ENCODE data around the gene RANBP3. TPM values are rescaled to one million over a fixed set of nuclear protein-coding genes. Genes with fewer than 3 reads are reported as not detected.
A peak's percentile ranks its signal among the peaks of the same experiment; 100 is the strongest.
"Not testable (repeated sequence)": the region's sequence is repeated elsewhere in the genome, so short reads cannot be mapped to it uniquely, and the experiment has no call there.

The RANBP3 gene
- total RNA-seq, 2 experiments from 2014 or later: 74.3 to 90.2 TPM

DNA sequence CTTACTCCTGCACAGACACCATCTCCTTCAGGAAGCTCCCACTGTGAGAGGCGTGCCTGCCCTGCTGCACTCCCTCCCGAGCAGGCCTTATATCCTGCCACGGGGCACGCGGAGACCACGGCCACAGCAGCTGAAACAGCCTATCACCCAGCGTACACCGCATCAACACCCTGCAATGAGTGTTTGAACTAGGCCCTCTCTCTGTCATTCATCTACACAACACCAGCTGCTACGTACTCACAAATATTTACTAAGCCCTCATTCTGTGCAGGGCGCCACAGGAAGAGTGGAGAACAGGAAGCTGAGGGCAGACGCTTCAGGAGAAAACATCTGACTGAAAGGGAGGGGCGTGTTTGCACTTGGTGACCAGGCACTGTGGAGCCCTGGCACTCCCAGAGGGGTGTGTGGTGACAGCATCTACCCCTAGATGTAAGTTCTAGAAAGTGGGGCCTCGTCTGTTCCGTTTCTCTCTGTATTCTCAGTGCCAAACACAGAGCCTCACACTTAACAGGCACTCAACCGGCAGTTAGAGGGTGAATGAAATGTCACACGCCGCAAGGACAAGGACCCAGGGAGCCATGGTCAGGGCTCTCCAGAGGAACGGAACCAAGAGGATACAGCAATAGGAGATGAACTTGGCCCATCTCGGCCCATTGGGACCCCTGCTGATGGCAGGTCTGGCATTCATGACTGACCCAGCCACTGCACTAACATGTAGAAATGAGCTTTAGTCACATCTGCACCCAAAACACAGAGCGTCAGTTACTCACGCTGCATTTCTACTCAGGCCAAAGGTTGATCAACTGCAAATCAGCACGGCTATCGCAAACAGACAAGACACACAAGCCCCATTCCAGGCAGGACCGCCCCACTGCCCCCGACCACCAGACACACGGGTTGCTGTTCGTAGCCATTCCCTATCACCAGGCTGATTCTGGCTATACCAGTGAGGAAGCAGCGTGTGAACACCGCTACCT lies 15.7 kb downstream of the RANBP3 start:
- peak overlapping the region; percentile 8; the same call in 1 of the 2 replicates for H3K4me2 ChIP-seq (ENCODE audit: low read length)
- peaks cover 21% of the 10 kb centered on the region for H4K20me1 ChIP-seq (ENCODE audit: insufficient read depth, low read length)
- no peak overlapping the region for H2AFZ ChIP-seq (ENCODE audit: low read length)
- POLR2A ChIA-PET: no interaction called here
- H3K9me3 ChIP-seq (ENCODE audit: low read length): no peaks in the 10 kb centered on the region
- peaks cover 50% of the 10 kb centered on the region; the same call in 1 of the 2 replicates for H3K36me3 ChIP-seq (ENCODE audit: insufficient read depth, low read length)
- H3K4me1 ChIP-seq (ENCODE audit: insufficient read depth, low read length, poor library complexity, severe bottlenecking): peaks cover 14% of the 10 kb centered on the region
- intact Hi-C loops (cut with micrococcal nuclease; ENCODE audit: unreplicated experiment): no loop called here
- BruUV-seq (replicated peaks): no TSS peak
- H3K27ac ChIP-seq (ENCODE audit: low read depth, low read length, poor library complexity, severe bottlenecking): no peak overlapping the region
- CTCF ChIA-PET (ENCODE audit: unreplicated experiment): no interaction called here
- H3K4me3 ChIP-seq (ENCODE audit: low read depth, low read length, poor library complexity, severe bottlenecking): no peak overlapping the region
- peaks cover 95% of the 10 kb centered on the region for H3K79me2 ChIP-seq (ENCODE audit: insufficient read depth, low read depth, low read length)
- H3K9me2 ChIP-seq (ENCODE audit: insufficient read depth, low read length): no peaks in the 10 kb centered on the region
- no peak for TF ChIP-seq EZH2phosphoT487 (IDR thresholded peaks at IDR 0.05; ENCODE audit: borderline replicate concordance, low read depth, low read length)
- TF ChIP-seq, protein P1, sequence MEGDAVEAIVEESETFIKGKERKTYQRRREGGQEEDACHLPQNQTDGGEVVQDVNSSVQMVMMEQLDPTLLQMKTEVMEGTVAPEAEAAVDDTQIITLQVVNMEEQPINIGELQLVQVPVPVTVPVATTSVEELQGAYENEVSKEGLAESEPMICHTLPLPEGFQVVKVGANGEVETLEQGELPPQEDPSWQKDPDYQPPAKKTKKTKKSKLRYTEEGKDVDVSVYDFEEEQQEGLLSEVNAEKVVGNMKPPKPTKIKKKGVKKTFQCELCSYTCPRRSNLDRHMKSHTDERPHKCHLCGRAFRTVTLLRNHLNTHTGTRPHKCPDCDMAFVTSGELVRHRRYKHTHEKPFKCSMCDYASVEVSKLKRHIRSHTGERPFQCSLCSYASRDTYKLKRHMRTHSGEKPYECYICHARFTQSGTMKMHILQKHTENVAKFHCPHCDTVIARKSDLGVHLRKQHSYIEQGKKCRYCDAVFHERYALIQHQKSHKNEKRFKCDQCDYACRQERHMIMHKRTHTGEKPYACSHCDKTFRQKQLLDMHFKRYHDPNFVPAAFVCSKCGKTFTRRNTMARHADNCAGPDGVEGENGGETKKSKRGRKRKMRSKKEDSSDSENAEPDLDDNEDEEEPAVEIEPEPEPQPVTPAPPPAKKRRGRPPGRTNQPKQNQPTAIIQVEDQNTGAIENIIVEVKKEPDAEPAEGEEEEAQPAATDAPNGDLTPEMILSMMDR (conservative IDR thresholded peaks at IDR 0.05; ENCODE audit: low read length): no peak
- DNase-seq (ENCODE audit: low spot score): peak; percentile 31

DNA sequence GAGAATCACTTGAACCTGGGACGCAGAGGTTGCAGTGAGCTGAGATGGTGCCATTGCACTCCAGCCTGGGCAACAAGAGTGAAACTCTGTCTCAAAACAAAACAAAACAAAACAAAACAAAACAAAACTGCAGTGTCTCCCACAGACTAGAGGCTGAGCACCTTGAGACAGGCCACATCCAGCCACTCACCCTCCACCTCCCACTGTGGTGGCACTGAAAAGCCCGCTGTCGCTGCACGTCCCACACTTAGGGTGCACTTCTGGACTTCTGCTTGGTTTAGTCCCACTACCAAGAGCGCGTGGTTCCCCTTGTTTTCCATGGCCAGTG lies 16.3 kb downstream of the RANBP3 start:
- Histone ChIP-seq H3K36me3 (ENCODE audit: insufficient read depth, low read length) (peaks cover 50% of the 10 kb centered on the region; the same call in 1 of the 2 replicates), H3K79me2 (ENCODE audit: insufficient read depth, low read depth, low read length) (peaks cover 95% of the 10 kb centered on the region), H3K4me2 (ENCODE audit: low read length) (0 out of 2 replicates have a peak overlapping the region, but pooled peaks have one; percentile 8), H4K20me1 (ENCODE audit: insufficient read depth, low read length) (peaks cover 16% of the 10 kb centered on the region; the same call in 1 of the 2 replicates), H3K4me1 (ENCODE audit: insufficient read depth, low read length, poor library complexity, severe bottlenecking) (peaks cover 16% of the 10 kb centered on the region)
- CTCF ChIA-PET (ENCODE audit: unreplicated experiment); H3K9me3 ChIP-seq (ENCODE audit: low read length); H3K27ac ChIP-seq (ENCODE audit: low read depth, low read length, poor library complexity, severe bottlenecking); H3K9me2 ChIP-seq (ENCODE audit: insufficient read depth, low read length); POLR2A ChIA-PET; intact Hi-C loops (cut with micrococcal nuclease; ENCODE audit: unreplicated experiment); DNase-seq (ENCODE audit: low spot score); H3K4me3 ChIP-seq (ENCODE audit: low read depth, low read length, poor library complexity, severe bottlenecking); BruUV-seq (replicated peaks); H2AFZ ChIP-seq (ENCODE audit: low read length): not testable (repeated sequence)

DNA sequence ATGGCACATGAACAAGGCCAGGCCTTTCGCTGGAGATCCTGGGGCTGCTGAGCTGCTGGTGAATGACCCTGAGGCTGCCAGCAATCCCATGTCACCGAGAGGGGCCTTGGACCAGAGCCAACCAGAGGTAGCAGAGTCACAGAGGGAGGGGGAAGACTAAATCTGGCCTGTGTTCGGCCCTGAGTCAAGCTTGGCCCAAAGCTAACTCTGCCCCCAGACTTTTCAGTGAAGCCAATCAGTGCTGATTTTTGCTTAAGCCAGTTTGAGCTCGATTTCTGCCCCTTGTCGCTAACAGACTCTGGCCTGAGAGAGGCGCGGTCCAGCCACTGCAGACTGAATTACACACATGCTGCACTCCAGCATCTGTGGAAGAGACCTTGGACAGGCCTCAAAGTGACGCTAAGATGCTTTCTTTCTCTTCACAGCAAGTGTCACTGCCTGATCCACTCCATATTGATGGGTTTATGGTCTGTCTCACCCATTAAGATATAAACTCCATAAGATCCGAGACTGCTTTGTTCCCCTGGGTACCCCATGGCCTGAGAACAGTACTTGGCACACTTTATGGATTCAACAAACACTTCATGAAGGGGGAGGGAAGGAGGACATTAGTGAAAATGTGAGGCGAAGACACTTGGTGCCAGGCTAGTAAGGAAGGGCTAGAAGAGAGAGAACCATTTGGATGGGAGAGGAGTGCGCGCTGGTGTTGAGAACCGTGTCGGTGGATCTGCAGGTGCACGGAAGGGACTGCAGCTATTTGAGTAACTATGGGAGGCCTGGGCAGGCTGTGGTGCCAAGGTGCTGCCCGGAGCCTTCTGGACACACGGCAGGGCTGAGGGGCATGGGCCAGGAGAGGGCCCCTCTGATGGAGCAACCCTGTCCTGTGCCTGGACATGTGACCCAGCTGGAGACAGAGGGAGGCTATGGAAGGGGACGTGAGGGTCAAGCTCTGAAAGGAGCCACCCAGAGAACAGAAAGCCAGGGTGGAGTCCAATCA lies 17.6 kb downstream of the RANBP3 start:
- intact Hi-C loops (cut with micrococcal nuclease; ENCODE audit: unreplicated experiment): no loop called here
- ChIA-PET POLR2A (interaction anchor here (0.6 kb wide), 1 partner anchor 1316 kb away, joined by 4 read pairs; no protein-coding TSS in a partner anchor), CTCF (ENCODE audit: unreplicated experiment) (no interaction called here)
- Histone ChIP-seq H3K4me2 (ENCODE audit: low read length) (no peak overlapping the region), H2AFZ (ENCODE audit: low read length) (no peak overlapping the region), H4K20me1 (ENCODE audit: insufficient read depth, low read length) (peaks cover 3% of the 10 kb centered on the region; the same call in 1 of the 2 replicates), H3K79me2 (ENCODE audit: insufficient read depth, low read depth, low read length) (peaks cover 95% of the 10 kb centered on the region), H3K4me3 (ENCODE audit: low read depth, low read length, poor library complexity, severe bottlenecking) (no peak overlapping the region), H3K36me3 (ENCODE audit: insufficient read depth, low read length) (peaks cover 39% of the 10 kb centered on the region; the same call in 1 of the 2 replicates), H3K9me2 (ENCODE audit: insufficient read depth, low read length) (no peaks in the 10 kb centered on the region), H3K4me1 (ENCODE audit: insufficient read depth, low read length, poor library complexity, severe bottlenecking) (peaks cover 29% of the 10 kb centered on the region), H3K9me3 (ENCODE audit: low read length) (no peaks in the 10 kb centered on the region), H3K27ac (ENCODE audit: low read depth, low read length, poor library complexity, severe bottlenecking) (no peak overlapping the region)
- TF ChIP-seq, protein P1 (conservative IDR thresholded peaks at IDR 0.05; ENCODE audit: low read length): no peak
- TF ChIP-seq EZH2phosphoT487 (IDR thresholded peaks at IDR 0.05; ENCODE audit: borderline replicate concordance, low read depth, low read length): no peak
- BruUV-seq (replicated peaks): no TSS peak
- no peak for DNase-seq (ENCODE audit: low spot score)
